ENCODE data around the gene ANK3.

ANK3 gene

GRCh38 chr10:60175441-60175971, 214.2 kb downstream of the ANK3 start:
- DNase-seq (ENCODE audit: low spot score) = no peak

DNA sequence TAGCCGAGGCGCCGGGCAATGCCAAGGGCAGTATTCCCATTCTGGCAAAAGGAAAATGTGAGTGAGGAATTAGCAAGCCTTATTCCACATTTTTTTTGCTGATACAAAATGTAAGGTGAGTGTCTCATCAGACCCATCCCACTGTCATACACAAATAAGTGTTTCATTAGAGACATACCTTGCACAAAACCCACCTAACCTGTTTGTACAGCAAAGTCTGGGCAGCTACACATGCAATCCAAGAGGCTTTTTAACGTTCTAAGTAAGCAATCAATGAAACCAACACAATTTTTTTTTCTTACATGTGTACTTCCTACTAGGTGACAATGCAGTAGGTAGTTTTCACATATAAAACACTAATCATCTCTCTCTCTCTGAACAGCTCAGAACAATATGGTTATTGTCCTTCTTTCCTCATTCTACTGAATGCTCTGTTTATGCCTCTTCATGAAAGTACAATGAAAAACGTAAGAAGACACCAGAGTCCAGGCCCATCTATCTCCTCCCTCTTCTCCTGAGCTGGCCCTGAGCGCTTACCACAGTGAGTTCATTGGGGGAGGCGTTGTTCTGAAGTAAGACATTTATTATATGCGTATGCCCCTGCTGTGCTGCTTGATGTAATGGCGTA, 217.2 kb downstream of the ANK3 start:
- DNase-seq (ENCODE audit: low spot score) = no peak

DNA sequence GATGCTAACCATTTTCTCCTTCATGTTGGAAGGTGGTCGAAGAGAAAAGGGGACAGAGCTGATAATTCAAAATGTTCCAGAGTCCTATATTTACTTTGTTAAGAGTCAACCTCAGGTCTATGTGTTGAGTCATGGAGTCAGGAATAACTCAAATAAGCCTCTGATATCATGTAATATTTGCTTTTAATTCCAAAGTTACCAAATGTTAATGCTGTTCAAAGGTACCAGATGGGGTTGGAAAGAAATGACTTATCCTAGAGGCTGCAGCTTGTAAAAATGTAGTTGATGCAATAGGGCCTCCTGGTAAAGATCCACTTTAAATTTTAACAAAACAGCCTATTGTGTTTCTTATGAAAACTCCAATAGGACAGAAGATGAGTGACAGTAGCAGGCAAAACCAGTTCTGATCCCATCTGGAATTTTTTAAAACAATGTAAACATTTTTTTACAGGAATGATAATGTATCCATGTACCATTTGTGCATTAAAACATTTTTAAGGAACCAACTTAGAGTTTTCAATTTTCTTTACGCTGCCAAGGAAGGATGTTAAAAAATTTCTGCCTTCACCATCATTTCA, 218.2 kb downstream of the ANK3 start:
- no peak for DNase-seq (ENCODE audit: low spot score)

GRCh38 chr10:60170250-60170649, 219.4 kb downstream of the ANK3 start:
- no peak for DNase-seq (ENCODE audit: low spot score)

DNA sequence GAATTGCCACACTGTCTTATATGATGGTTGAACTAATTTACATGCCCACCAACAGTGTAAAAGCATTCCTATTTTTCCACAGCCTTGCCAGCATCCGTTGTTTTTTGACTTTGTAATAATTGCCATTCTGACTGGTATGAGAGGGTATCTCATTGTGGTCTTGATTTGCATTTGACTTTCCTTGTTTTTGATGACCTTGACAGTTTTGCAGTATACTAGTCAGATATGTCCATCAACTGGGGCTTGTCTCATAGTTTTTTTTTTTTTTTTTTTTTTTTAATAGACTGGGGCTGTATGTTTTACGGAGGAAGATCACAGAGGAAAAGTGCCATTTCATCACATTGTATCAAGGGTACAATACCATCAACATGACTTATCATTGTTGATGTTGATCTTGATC, 220.6 kb downstream of the ANK3 start:
- DNase-seq (ENCODE audit: low spot score) = no peak

DNA sequence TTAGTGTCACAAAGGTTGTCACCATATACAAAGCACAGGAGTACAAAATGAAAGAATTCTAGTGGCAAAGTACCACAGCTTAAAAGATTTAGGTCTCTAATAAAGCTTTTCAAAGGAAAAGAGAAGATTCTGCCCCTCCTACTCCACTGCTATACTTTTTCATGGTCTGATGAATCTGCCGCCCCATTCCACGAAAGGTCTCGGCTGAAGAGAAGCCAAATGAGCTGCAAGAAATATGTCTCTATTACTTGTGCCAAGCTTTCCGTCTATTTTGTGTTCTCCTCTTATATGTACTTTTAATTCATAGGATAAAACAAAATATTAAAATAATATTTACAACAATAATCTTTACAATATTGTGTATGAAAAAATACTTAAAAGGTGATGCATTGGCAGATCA, 222.6 kb downstream of the ANK3 start:
- DNase-seq (ENCODE audit: low spot score) = no peak

- DNase-seq (ENCODE audit: low spot score) = no peak
Observed at GRCh38 chr10:60163786-60164185, 225.9 kb downstream of the ANK3 start.

DNA sequence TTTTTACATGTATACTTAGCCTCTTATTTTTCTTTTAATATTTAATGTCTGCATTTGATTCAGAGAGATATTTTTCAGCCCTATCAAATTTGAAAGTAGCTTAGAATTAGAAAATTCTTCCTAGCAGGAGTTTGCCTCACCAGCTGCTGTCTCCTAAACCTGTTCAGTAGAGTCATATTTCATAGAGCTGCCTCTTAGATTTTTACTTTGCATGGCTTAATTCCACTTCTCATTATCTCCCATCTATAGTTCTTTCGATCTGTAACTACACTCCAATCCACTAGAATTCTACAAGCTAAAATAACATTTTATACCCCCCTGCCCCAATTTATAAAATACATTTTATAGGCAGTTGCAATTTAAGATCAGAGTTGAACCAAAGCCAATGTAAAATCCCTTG, 227.0 kb downstream of the ANK3 start:
- DNase-seq (ENCODE audit: low spot score) = no peak

DNA sequence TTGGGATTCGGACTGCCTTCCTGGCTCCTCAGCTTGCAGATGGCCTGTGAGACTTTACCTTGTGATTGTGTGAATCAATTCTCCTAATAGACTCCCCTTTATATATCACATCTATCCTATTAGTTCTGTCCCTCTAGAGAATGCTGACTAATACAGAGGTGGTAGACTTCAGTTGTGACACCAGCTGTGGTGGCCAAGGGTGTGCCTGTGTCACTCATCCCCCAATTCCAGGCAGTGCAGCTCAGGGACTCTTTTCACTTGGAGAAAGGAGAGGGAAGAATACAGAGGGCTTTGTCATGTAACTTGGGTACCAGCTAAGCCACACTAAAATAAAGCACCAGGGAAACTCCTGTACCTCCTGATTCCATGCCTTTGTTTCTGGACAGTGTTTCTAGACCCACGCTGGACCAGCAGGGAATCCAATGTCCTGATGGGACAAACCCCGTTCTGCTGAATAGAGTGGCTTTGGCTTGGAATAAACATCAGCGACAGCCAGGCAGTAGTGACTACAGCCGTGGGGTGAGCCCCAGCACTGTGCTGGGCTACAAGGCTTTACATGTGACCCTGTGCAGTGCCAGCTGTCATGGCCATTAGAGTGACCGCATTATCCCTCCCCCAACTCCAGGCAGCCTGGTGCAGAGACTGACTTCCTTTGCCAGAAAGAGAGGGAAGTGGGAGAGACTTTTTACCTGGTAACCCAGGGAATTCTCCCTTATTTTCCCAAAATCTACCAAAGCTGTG, 233.6 kb downstream of the ANK3 start:
- DNase-seq (ENCODE audit: low spot score) = no peak

DNA sequence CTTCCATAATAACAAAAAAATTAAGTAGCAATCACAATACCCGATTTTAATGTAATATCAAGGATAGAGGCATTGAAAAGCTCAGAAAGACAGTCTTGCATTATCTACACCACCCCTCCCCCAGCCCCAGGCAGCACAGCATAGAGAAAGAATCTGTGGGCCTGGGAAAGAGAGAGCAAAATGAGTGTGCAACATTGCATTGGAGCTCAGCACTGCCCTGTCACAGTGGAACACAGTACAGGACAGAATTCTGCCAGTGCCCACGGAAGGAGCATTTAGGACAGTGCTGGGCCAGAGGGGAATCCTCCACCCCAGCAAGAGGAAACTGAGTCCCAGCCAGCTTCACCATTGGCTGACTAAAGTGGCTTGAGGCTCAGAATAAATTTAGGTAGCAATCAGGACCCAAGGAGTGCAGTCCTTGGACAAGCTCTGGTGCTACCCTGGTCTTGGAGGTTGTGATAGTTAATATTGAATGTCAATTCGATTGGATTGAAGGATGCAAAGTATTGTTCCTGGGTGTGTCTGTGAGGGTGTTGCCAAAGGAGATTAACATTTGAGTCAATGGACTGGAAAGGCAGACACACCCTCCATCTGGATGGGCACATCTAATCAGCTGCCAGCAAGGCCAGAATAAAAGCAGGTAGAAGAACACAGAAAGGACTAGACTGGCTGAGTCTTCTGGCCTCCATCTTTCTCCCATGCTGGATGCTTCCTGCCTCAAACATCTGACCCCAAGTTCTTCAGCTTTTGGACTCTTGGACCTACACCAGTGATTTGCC, 234.4 kb downstream of the ANK3 start:
- no peak for DNase-seq (ENCODE audit: low spot score)

GRCh38 chr10:60149003-60149402, 240.7 kb downstream of the ANK3 start:
- DNase-seq (ENCODE audit: low spot score) = no peak

- no peak for DNase-seq (ENCODE audit: low spot score)
Observed at GRCh38 chr10:60148266-60148840, 241.3 kb downstream of the ANK3 start.

- DNase-seq (ENCODE audit: low spot score) = no peak
Observed at GRCh38 chr10:60147576-60148265, 242.0 kb downstream of the ANK3 start.

- DNase-seq (ENCODE audit: low spot score) = no peak
Observed at GRCh38 chr10:60147025-60147424, 242.7 kb downstream of the ANK3 start.

- DNase-seq (ENCODE audit: low spot score) = no peak
Observed at GRCh38 chr10:60144099-60144498, 245.6 kb downstream of the ANK3 start.

GRCh38 chr10:60142736-60143135, 246.9 kb downstream of the ANK3 start:
- DNase-seq (ENCODE audit: low spot score) = no peak

DNA sequence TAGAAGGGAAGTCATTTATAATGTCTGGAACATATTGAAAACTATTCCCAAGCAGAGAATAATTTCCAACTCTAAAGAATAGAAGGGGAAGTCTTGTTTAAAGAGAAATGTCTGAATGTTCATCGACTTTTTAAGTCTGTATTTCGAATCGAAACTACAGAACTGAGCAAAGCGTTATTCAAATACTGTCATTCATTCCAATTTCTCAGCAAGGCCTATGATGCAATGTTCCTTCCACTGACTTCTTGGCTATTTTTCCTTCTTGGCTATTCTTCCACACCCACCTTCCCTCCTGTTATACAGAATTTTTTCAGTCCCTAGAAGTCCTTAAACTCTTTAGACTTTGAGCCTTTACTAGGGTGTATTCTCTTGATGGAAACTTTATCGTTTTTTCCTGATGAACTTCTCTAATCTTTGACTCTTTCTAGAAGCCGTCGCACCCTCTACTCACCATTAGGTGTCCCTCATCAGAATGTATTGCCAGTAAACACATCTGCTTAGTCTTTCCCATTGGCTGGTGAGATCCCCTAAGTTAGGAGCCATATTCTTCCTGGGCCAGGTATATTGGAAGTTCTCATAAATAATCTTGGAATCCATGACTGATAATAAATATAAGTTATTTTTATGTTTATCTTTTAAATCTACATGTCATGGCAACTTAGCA, 247.6 kb downstream of the ANK3 start:
- no peak for DNase-seq (ENCODE audit: low spot score)

- no peak for DNase-seq (ENCODE audit: low spot score)
Observed at GRCh38 chr10:60140651-60141632, 248.7 kb downstream of the ANK3 start.

DNA sequence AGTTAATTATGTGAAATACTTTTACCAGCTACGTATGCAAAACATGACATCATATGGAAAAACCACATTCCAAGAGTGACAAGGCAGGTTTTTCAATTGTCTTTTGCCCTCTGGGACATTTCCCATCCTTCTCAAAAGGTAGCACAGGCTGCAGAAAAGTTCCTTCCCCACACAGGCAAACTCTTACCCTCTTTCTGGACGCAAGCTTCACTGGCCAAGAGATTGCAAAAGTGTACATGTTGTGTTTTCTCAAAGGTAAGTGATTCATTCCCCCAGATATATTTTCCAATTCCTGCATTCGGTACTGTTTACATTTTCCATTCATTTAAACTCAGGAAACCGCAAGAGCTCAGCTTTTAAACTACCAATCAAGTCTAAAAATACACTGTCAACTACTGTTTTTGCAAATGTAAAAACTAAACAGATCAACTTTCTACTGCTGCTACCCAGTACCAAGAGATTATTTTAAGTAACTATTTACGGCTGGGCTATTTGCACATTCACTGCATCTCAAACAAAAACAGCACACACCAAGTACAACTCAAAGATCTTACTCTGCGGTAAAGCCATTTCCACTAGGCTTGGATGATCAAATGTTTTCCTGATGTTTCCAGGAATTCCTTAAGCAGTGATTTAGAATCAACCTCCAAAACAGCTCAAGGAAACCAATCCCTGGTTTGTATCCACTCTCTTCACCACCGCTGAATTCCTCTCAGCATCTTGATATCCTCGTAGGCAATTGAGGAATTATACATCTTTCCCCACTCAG, 249.7 kb downstream of the ANK3 start:
- no peak for DNase-seq (ENCODE audit: low spot score)

All from left forelimb (tissue), 1 donor.